Measurements from ENCODE around the gene PLCB3.

Gene PLCB3

GRCh38 chr11:64267207-64267945, 16.0 kb downstream of the PLCB3 start:
- no peak for DNase-seq

GRCh38 chr11:64268025-64268892, 16.9 kb downstream of the PLCB3 start:
- peak; percentile 24 for DNase-seq

- DNase-seq: peak; percentile 16
Observed at GRCh38 chr11:64268893-64269539, 17.7 kb downstream of the PLCB3 start.

GRCh38 chr11:64269540-64270220, 18.4 kb downstream of the PLCB3 start:
- DNase-seq: peak; percentile 100

GRCh38 chr11:64275031-64275800, 23.9 kb downstream of the PLCB3 start:
- no peak for DNase-seq

GRCh38 chr11:64275841-64276240, 24.5 kb downstream of the PLCB3 start:
- DNase-seq: no peak

- DNase-seq: no peak
Observed at GRCh38 chr11:64276653-64277431, 25.5 kb downstream of the PLCB3 start.

- no peak for DNase-seq
Observed at GRCh38 chr11:64278576-64279190, 27.4 kb downstream of the PLCB3 start.

- no peak for DNase-seq
Observed at GRCh38 chr11:64281957-64282770, 30.8 kb downstream of the PLCB3 start.

GRCh38 chr11:64283092-64283491, 31.8 kb downstream of the PLCB3 start:
- no peak for DNase-seq

GRCh38 chr11:64284048-64284961, 33.0 kb downstream of the PLCB3 start, which contains the start of gene BAD:
BAD (minus strand) TSS chr11:64284665; CDS start chr11:64284368, 297 bp downstream.
- peak; percentile 90 for DNase-seq

GRCh38 chr11:64284962-64285884, 33.9 kb downstream of the PLCB3 start, which contains the start of gene GPR137:
GPR137 (plus strand) TSS chr11:64285848; CDS start chr11:64286525, 677 bp downstream.
- DNase-seq: peak; percentile 67

GRCh38 chr11:64285885-64286800, 34.8 kb downstream of the PLCB3 start:
- DNase-seq: no peak

GRCh38 chr11:64286801-64287159, 35.5 kb downstream of the PLCB3 start:
- no peak for DNase-seq

- no peak for DNase-seq
Observed at GRCh38 chr11:64287676-64288352, 36.5 kb downstream of the PLCB3 start.

All from fibroblast of skin of abdomen (primary cell).